Stimulated activated CD8-positive, alpha-beta memory T cell treated with anti-CD3 and anti-CD28 coated beads, Interleukin-2, amount 100 ng/mL, for 48 hours (primary cell): ENCODE results near the gene KRT77.

Experiments used
- DNase-seq, 2 donors: peaks; one replicate each; pipeline ENCODE4 v3.0.0-alpha.2; 2020; ENCODE audit warnings: low read depth in 2 of 2

KRT77 gene

GRCh38 chr12:52692254-52692653, 11.1 kb downstream of the KRT77 start:
- DNase-seq = no peak

DNA sequence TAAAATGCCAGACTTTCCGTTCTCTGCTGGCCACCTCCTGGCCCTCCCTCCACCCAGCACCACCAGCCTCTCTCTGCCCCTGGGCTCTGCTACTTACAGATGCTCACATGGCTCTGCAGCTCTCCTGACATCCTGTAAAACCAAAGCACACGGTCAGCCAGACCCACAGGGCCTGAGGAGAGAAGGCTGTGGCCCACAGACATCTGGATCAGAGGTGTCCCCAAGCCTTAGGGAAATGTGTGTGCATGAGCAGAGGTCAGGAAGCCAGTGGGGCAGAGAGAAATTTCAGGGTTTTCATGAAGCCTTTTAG, 11.5 kb downstream of the KRT77 start:
- DNase-seq = no peak

DNA sequence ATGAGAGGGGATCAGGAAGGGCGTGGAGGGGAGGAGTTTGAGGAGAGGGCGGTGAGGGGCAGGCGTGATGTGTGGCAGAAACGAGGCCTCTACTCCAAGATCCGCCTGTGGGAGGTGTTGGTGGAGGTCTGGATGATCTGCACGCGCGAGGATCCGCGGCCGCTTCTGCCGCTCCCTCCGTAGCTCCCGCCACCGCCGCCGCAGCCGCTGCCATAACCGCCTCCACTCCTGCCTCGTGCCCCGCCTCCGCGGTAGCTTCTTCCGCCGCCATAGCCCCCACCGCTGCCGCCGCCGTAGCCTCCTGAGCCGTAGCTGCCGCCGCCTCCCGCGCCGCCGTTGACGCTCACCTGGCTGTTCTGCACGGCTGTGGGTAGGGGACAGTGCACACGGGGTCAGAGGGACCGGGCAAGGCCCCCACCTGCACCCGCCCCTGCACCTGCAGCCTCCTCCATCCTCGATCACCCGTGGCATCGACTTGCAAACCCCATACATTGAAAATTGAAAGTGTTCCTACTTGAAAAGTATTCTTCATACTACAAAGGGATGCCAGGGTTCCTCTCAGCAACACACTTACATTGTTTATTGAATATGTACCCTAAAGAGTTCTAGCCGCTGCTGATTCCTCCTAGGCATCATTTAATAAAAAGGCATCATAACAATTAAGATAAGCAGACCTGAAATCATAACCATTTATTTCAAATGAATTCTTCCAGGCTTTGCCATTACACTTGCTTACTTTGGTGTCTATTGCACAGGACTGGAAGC, 12.1 kb downstream of the KRT77 start:
- peak; percentile 12 to 33 for DNase-seq

- DNase-seq = no peak
Observed at GRCh38 chr12:52690351-52691075, 12.8 kb downstream of the KRT77 start.

DNA sequence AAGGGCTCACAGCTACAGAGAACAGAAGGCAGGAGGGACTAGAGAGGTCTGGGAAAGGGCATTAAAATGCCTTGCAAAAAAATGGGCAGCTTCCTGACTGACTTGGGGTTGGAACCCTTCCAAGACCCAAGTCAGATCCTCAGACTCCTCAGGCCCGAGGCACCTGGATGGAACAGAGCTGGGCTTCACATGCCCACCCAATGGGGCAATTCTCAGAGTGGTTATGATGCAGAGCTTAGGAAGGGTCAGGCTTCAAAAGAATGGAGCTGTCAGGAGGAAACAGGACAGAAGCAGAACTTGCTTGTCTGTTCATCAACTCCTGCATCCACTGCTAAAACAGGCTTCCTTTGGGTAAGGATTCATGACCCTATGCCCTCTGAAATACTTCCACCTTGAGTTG, 13.4 kb downstream of the KRT77 start:
- DNase-seq = no peak

DNA sequence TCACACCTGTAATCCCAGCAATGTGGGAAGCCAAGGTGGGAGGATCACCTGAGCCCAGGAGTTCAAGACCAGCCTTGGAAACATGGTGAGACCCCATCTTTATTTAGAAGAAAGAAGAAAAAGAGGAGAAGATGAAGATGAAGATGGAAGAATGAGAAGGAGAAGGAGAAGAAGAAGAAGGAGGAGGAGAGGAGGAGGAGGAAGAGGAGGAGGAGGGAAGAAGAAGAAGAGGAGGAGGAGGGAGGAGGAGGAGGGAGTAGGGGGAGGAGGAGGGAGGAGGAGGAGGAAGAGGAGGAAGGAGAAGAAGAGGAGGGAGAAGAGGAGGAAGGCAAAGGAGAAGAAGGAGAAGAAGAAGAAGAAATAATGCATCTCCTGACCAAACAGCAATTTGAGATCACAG, 14.1 kb downstream of the KRT77 start:
- no peak for DNase-seq

- DNase-seq = no peak
Observed at GRCh38 chr12:52688481-52688880, 14.8 kb downstream of the KRT77 start.

DNA sequence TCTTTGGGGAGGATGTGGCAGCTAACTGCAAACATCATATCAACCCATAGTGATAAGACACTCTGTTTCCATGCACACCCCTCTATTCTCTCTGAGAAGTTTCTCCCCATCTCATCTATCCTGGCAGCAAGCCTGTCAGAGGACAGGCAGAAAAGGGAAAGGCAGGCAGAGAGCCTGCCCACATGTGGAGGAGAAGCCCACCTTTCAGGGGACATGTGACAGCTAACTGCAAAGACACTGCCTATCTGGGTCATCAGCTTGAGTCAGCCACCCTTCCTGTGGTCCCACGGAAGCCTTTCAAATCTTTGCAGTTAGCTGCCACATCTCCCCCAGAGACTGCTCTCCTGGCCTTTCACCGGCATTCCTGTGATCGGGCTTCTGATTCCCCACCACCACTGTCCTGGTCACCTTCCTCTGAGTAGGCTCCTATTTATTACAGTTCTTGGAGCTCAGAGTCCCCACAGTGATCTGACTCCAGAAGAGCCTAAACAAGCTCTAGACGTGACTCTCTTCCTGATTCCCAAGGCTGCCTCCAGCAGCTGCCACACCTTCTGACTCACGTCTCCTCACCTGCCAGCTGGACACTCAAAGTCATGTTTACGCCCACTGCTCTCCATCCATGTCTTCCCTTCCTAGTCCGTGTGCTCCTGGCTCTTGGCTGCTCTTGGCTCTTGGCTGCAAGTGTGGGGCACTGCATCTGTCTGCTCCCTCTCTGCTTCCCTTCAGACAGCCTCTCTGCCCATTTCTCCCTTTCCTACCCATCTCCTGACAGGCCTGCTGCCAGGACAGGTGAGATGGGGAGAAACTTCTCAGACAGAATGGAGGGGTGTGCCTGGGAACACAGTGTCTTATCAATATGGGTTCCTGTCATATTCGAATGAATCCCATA, 15.6 kb downstream of the KRT77 start:
- DNase-seq = no peak

GRCh38 chr12:52686756-52687487, 16.4 kb downstream of the KRT77 start:
- no peak for DNase-seq

- no peak for DNase-seq
Observed at GRCh38 chr12:52686063-52686462, 17.3 kb downstream of the KRT77 start.

GRCh38 chr12:52685406-52685890, 17.9 kb downstream of the KRT77 start:
- DNase-seq = no peak

DNA sequence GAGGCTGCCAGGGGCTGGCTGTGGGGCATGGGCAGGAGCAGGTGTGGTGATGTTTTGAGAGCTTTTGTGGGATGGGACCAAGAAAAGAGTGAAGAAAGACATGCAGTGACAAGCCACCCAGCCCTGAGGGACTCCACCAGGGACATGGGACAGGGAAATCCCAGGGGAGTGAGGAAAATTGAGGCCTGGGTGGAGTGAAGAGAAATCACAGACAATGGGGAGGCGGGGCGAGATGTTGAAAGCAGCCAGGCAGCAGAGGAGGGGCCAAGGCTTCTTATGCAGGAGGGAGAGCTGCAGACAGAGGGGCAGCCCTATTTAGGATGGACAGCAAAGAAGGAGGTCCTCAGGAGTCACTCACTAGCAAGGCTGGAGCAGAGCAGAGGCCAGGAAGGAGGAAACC, 18.9 kb downstream of the KRT77 start:
- no peak for DNase-seq

GRCh38 chr12:52683575-52684300, 19.6 kb downstream of the KRT77 start:
- DNase-seq = no peak

DNA sequence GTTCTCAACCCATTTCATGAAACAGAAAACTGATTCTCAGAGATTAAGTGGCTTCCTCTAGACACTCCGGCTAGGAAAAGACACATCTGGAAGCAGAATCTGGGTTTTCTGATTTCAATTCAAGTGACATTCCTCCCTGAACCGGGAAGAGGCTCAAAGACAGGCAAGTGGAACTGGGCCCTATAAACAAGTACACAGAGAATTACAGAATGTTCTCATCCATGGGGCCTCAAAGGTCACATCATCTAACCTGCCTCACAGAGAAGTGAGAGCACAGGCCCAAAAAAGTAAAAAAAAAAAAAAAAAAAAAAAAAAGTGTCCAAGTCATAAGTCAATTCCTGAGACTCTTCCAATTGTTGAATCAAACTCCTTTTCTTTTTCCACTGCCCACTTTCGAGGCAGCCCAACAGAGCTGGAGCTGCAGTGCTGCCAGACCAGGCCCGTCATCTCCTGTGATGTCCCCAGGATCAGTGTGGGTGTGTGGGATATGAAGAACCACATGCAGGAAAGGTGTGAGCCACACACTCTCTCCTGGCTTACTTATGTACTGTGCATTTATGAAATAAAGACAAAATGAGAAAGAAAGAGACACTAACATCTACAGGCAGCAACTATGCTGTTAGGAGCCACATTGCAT, 20.3 kb downstream of the KRT77 start:
- no peak for DNase-seq

GRCh38 chr12:52682381-52682660, 21.0 kb downstream of the KRT77 start:
- no peak for DNase-seq

DNA sequence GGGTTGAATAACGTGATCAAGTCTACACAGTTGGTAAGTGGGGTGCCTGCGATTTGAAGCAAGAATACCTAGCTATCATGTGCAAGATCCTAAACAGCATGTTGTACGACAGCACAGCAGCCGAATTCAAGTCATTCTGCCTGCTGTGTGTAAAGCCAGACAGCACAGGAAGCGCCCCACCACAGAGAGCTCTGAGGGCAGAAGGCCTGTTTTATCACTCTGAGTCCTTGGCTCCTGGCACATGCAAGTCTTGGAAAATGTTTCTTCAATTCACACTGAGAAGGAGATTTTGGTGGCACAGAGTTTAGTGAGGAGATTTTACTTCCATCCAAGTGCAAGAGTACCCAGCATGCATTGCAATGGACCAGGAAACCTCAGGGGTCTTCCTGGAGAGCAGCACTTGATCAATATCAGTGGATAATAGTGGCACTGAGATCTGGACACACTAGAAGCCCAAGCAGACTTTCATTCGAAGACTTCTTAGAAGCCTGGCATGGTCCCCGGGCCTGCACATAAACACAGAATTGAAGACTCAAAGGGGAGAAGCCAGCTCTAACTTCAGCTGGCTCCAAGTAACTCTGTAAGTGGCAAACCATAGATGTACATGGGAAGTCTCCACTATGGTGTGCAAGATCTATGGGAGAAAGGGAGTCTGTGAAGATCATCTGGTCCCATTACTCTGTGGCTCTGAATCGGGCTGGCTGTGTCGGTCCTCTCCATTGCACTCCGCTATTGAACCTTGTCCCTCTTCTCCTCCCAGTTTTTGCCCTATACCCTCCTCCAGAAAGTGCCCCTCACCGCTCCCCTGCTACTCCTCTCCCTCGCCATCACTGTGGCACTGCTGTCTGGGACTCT, 21.6 kb downstream of the KRT77 start:
- peak in 1 of 2 donors; percentile 9 for DNase-seq

- no peak for DNase-seq
Observed at GRCh38 chr12:52680363-52680762, 23.0 kb downstream of the KRT77 start, which contains the start of gene KRT1. TSS of gene KRT1 (minus strand) at chr12:52680407. CDS start at chr12:52680348, 59 bp downstream.

- DNase-seq = no peak
Observed at GRCh38 chr12:52679875-52680274, 23.4 kb downstream of the KRT77 start.

DNA sequence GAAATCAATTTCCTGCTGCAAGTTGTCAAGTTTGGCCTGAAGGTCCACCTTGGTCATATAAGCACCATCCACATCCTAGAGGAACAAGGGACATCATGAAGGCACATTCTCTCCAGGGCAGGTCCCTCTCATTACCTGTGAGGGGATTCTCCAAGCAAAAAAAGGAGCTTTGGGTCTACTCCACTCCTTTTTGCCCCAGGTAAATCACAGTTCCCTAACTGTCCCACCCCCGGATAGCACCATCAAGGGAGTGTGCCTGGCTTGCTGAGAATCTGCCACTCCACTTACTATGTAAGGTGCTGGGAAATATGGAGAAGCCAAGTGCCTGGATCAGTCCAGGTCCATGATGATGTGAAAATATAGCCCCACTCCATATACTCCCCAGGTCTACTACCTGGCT, 25.7 kb downstream of the KRT77 start:
- DNase-seq = no peak

- DNase-seq = no peak
Observed at GRCh38 chr12:52677126-52677525, 26.2 kb downstream of the KRT77 start.
